Loucy (cell line): Measurements from ENCODE around the gene ALS2.

Source experiments
- H2AFZ ChIP-seq: fragments of 200-600 bp; sonication (generic); 2 replicates; pipeline ENCODE4 v1.6.0; 2016; ENCODE audit warnings: antibody characterized with exemption, mild to moderate bottlenecking, low read length, moderate library complexity
- H3F3A ChIP-seq: fragments of 200-600 bp; 2 replicates; pipeline ENCODE4 v1.6.0; 2016; ENCODE audit warnings: antibody characterized with exemption, low read depth, mild to moderate bottlenecking
- H3K27me3 ChIP-seq: fragments of 200-600 bp; sonication (generic); 2 replicates; pipeline ENCODE4 v1.6.1; 2014; ENCODE audit warnings: low read length, mild to moderate bottlenecking; ENCODE audit not compliant: insufficient read depth, poor library complexity, severe bottlenecking
- H3K36me3 ChIP-seq: fragments of 200-600 bp; sonication (generic); 2 replicates; pipeline ENCODE4 v1.6.1; 2016; ENCODE audit warnings: low read length; ENCODE audit not compliant: insufficient read depth
- H3K4me1 ChIP-seq: fragments of 200-600 bp; sonication (generic); 2 replicates; pipeline ENCODE4 v1.5.1; 2014; ENCODE audit warnings: low read length, mild to moderate bottlenecking; ENCODE audit not compliant: insufficient read depth, poor library complexity, severe bottlenecking
- H3K4me2 ChIP-seq: fragments of 200-600 bp; sonication (generic); 2 replicates; pipeline ENCODE4 v1.6.0; 2014; ENCODE audit warnings: antibody characterized with exemption, low read length, low read depth, mild to moderate bottlenecking; ENCODE audit not compliant: poor library complexity, severe bottlenecking
- H3K4me3 ChIP-seq: fragments of 200-600 bp; sonication (generic); 2 replicates; pipeline ENCODE4 v1.5.1; 2014; ENCODE audit warnings: low read length, mild to moderate bottlenecking, mixed read lengths; ENCODE audit not compliant: poor library complexity, severe bottlenecking
- H3K79me2 ChIP-seq: fragments of 200-600 bp; sonication (generic); 2 replicates; pipeline ENCODE4 v1.6.1; 2014; ENCODE audit warnings: low read length; ENCODE audit not compliant: insufficient read depth
- H3K9ac ChIP-seq: fragments of 200-600 bp; sonication (generic); 2 replicates; pipeline ENCODE4 v1.6.0; 2014; ENCODE audit warnings: mild to moderate bottlenecking, low read depth, low read length, moderate library complexity; ENCODE audit not compliant: poor library complexity, severe bottlenecking
- H3K9me2 ChIP-seq: fragments of 200-600 bp; sonication (generic); replicated peaks from 2 replicates; pipeline ENCODE4 v1.6.1; 2016; ENCODE audit warnings: low read depth, low read length, mixed read lengths
- H3K9me3 ChIP-seq: fragments of 200-600 bp; sonication (generic); 2 replicates; pipeline ENCODE4 v1.6.1; 2014; ENCODE audit warnings: mild to moderate bottlenecking, antibody characterized with exemption, low read length, low read depth; ENCODE audit not compliant: insufficient read depth
- H4K20me1 ChIP-seq: fragments of 200-600 bp; sonication (generic); 2 replicates; pipeline ENCODE4 v1.6.0; 2014; ENCODE audit warnings: antibody characterized with exemption, low read length, mild to moderate bottlenecking; ENCODE audit not compliant: insufficient read depth, poor library complexity, severe bottlenecking
- EZH2phosphoT487 ChIP-seq: fragments of 200-600 bp; IDR thresholded peaks from 2 replicates; pipeline ENCODE4 v1.6.1; 2018; ENCODE audit warnings: antibody characterized with exemption, mild to moderate bottlenecking, moderate library complexity, borderline replicate concordance
- TF ChIP-seq, protein P1 (sequence below): fragments of 200-600 bp; sonication (generic); conservative IDR thresholded peaks from 2 replicates; pipeline ENCODE4 v1.5.1; 2014; ENCODE audit warnings: mild to moderate bottlenecking, antibody characterized with exemption, low read length

Gene ALS2

DNA sequence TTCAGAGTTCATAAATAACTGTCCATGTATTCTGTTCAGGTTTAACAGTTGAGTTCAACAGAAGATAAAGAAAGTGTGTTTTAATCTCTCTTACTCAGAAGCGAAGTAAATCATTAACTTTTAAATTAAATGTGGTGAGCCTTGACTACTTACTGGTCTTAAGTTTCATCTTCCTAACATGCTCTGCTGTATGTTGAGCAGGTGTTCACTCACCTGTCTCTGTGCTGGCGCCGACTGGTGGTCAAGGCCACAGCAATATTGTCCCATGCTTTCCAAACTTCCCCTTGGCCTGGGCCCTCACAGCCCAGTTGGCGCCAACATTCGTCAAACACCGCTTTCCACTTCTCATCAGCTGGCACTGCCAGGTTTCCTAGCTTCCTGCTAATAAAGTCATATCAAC lies 65.3 kb downstream of the ALS2 start:
- H3K4me3 ChIP-seq = no peak overlapping the region
- H3K4me2 ChIP-seq = no peak overlapping the region
- H3K4me1 ChIP-seq = no peaks in the 10 kb centered on the region
- no peaks in the 10 kb centered on the region for H3K27me3 ChIP-seq
- no peaks in the 10 kb centered on the region for H3F3A ChIP-seq
- H2AFZ ChIP-seq = no peak overlapping the region
- no peak overlapping the region for H3K9ac ChIP-seq
- TF ChIP-seq, protein P1, sequence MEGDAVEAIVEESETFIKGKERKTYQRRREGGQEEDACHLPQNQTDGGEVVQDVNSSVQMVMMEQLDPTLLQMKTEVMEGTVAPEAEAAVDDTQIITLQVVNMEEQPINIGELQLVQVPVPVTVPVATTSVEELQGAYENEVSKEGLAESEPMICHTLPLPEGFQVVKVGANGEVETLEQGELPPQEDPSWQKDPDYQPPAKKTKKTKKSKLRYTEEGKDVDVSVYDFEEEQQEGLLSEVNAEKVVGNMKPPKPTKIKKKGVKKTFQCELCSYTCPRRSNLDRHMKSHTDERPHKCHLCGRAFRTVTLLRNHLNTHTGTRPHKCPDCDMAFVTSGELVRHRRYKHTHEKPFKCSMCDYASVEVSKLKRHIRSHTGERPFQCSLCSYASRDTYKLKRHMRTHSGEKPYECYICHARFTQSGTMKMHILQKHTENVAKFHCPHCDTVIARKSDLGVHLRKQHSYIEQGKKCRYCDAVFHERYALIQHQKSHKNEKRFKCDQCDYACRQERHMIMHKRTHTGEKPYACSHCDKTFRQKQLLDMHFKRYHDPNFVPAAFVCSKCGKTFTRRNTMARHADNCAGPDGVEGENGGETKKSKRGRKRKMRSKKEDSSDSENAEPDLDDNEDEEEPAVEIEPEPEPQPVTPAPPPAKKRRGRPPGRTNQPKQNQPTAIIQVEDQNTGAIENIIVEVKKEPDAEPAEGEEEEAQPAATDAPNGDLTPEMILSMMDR = no peak
- no peak for TF ChIP-seq EZH2phosphoT487
- no peaks in the 10 kb centered on the region; the same call in 1 of the 2 replicates for H3K9me3 ChIP-seq
- no peaks in the 10 kb centered on the region for H4K20me1 ChIP-seq
- H3K36me3 ChIP-seq = no peaks in the 10 kb centered on the region
- H3K9me2 ChIP-seq = no peaks in the 10 kb centered on the region
- no peaks in the 10 kb centered on the region for H3K79me2 ChIP-seq

DNA sequence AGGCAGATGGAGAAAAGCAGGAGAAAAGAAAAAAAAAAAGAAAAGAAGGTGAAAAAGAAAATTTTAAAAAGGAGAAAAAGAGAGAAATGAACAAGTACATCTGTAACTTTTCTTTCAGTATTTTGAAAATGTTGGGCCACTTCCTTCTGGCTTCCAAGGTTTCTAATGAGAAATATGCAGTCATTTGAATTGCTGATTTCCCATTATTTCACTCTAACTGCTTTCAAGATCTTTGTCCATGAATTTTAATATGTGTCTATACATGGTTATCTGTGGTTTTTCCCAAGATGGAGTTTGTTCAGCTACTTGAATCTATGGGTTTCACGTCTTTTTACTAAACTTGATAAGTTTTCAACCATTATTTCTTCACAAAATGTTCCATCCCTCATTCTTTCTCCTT lies 68.0 kb downstream of the ALS2 start:
- no peaks in the 10 kb centered on the region for H3K27me3 ChIP-seq
- no peak overlapping the region for H2AFZ ChIP-seq
- no peaks in the 10 kb centered on the region for H4K20me1 ChIP-seq
- H3K36me3 ChIP-seq = no peaks in the 10 kb centered on the region
- no peaks in the 10 kb centered on the region for H3K9me2 ChIP-seq
- H3K4me1 ChIP-seq = peaks cover under 1% of the 10 kb centered on the region
- H3K9me3 ChIP-seq = no peaks in the 10 kb centered on the region
- no peak overlapping the region for H3K4me3 ChIP-seq
- TF ChIP-seq EZH2phosphoT487 = no peak
- TF ChIP-seq, protein P1 = no peak
- no peak overlapping the region for H3K9ac ChIP-seq
- H3F3A ChIP-seq = no peaks in the 10 kb centered on the region
- no peaks in the 10 kb centered on the region for H3K79me2 ChIP-seq
- H3K4me2 ChIP-seq = no peak overlapping the region

DNA sequence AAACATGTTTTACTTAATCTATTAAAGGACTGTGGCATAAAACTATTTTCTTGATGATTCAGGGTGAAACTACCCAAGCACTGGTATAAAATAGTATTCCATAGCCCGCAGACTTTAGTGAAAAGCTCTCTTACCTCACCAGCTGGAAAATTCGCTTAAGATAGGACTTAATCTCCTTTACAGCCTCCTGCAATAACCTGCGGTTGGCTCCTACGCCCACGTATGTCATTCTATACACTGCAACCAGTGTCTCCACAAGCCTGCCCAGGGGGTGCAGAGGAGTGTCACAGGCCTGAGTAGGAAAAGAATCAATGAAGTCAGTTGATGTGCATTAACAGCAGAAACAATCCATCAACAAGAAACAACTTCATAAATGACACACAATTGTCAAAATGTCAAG lies 71.0 kb downstream of the ALS2 start:
- Histone ChIP-seq H3K79me2 (no peaks in the 10 kb centered on the region), H3K4me2 (no peak overlapping the region), H4K20me1 (no peaks in the 10 kb centered on the region), H3K27me3 (no peaks in the 10 kb centered on the region), H3K9ac (no peak overlapping the region), H3F3A (no peaks in the 10 kb centered on the region), H3K9me2 (no peaks in the 10 kb centered on the region), H3K9me3 (no peaks in the 10 kb centered on the region), H2AFZ (no peak overlapping the region), H3K36me3 (no peaks in the 10 kb centered on the region), H3K4me1 (peaks cover 12% of the 10 kb centered on the region), H3K4me3 (no peak overlapping the region)
- no peak for TF ChIP-seq EZH2phosphoT487
- TF ChIP-seq, protein P1 = no peak
